Measurements from ENCODE around the gene PTGS2.

PTGS2 gene

GRCh38 chr1:186659890-186660341 is 20.3 kb downstream of the PTGS2 start:
- Histone ChIP-seq H3K4me3 (ENCODE audit: low read depth, low read length) (no peak overlapping the region), H3K4me1 (ENCODE audit: control insufficient read depth, insufficient read depth, low read length) (no peaks in the 10 kb centered on the region), H3K36me3 (ENCODE audit: control insufficient read depth in 2 of 2, insufficient read depth in 1 of 2, low read length in 2 of 2) (no peaks in the 10 kb centered on the region), H3K27ac (ENCODE audit: extremely low read depth, low read depth, low read length) (no peak overlapping the region), H3K9me3 (ENCODE audit: control insufficient read depth, insufficient read depth, low read depth, low read length) (no peaks in the 10 kb centered on the region)
- TF ChIP-seq ZNF629 (tag by site-specific recombination; IDR thresholded peaks at IDR 0.05) (no peak), ZNF426 (tag by site-specific recombination; IDR thresholded peaks at IDR 0.05) (no peak)
- POLR2A ChIA-PET: no interaction called here
- CTCF ChIA-PET: no interaction called here

- POLR2A ChIA-PET: no interaction called here
Measured at GRCh38 chr1:186658999-186659398, 21.2 kb downstream of the PTGS2 start.

GRCh38 chr1:186657481-186657880 is 22.7 kb downstream of the PTGS2 start:
- Histone ChIP-seq H3K4me1 (ENCODE audit: control insufficient read depth, insufficient read depth, low read length) (no peaks in the 10 kb centered on the region), H3K4me3 (ENCODE audit: low read depth, low read length) (no peak overlapping the region), H3K9me3 (ENCODE audit: control insufficient read depth, insufficient read depth, low read depth, low read length) (no peaks in the 10 kb centered on the region), H3K27ac (ENCODE audit: extremely low read depth, low read depth, low read length) (no peak overlapping the region), H3K36me3 (ENCODE audit: control insufficient read depth in 2 of 2, insufficient read depth in 1 of 2, low read length in 2 of 2) (no peaks in the 10 kb centered on the region)
- POLR2A ChIA-PET: no interaction called here
- CTCF ChIA-PET: interaction anchor here (0.8 kb wide), 1 partner anchor 140 kb away, joined by 3 read pairs; no protein-coding TSS in a partner anchor
- TF ChIP-seq ZNF423 (tag by site-specific recombination; IDR thresholded peaks at IDR 0.05) (no peak), REST (tag by site-specific recombination; IDR thresholded peaks at IDR 0.05) (no peak), TCF7L2 (IDR thresholded peaks at IDR 0.05; ENCODE audit: borderline replicate concordance, low read depth, low read length) (no peak), ZNF830 (tag by site-specific recombination; IDR thresholded peaks at IDR 0.05; ENCODE audit: low read depth) (no peak), GLIS1 (tag by site-specific recombination; IDR thresholded peaks at IDR 0.05) (no peak), ZSCAN23 (tag by site-specific recombination; IDR thresholded peaks at IDR 0.05) (no peak), ZNF350 (tag by site-specific recombination; IDR thresholded peaks at IDR 0.05) (no peak), ZNF184 (tag by site-specific recombination; IDR thresholded peaks at IDR 0.05) (no peak), KLF9 (tag by site-specific recombination; IDR thresholded peaks at IDR 0.05; ENCODE audit: low read depth) (no peak), ZXDB (tag by site-specific recombination; IDR thresholded peaks at IDR 0.05) (no peak), KLF1 (tag by site-specific recombination; IDR thresholded peaks at IDR 0.05) (no peak), ZNF175 (tag by site-specific recombination; IDR thresholded peaks at IDR 0.05) (no peak), ZNF660 (tag by site-specific recombination; IDR thresholded peaks at IDR 0.05) (no peak)

More at GRCh38 chr1:186658999-186659398, 21.2 kb downstream of the PTGS2 start:
- H3K9me3 ChIP-seq (ENCODE audit: control insufficient read depth, insufficient read depth, low read depth, low read length): no peaks in the 10 kb centered on the region
- H3K27ac ChIP-seq (ENCODE audit: extremely low read depth, low read depth, low read length): no peak overlapping the region
- no peak overlapping the region for H3K4me3 ChIP-seq (ENCODE audit: low read depth, low read length)
- no peak for TF ChIP-seq ZNF423 (tag by site-specific recombination; IDR thresholded peaks at IDR 0.05)
- no peak for TF ChIP-seq AEBP2 (tag by site-specific recombination; IDR thresholded peaks at IDR 0.05; ENCODE audit: borderline replicate concordance)
- no peak for TF ChIP-seq ZNF626 (tag by site-specific recombination; IDR thresholded peaks at IDR 0.05)
- TF ChIP-seq ZBTB6 (tag by site-specific recombination; IDR thresholded peaks at IDR 0.05): no peak
- TF ChIP-seq ZNF664 (tag by site-specific recombination; IDR thresholded peaks at IDR 0.05): no peak
- no peak for TF ChIP-seq ZNF560 (tag by site-specific recombination; IDR thresholded peaks at IDR 0.05; ENCODE audit: borderline replicate concordance)
- TF ChIP-seq ZNF830 (tag by site-specific recombination; IDR thresholded peaks at IDR 0.05; ENCODE audit: low read depth): no peak
- TF ChIP-seq ZNF624 (tag by site-specific recombination; IDR thresholded peaks at IDR 0.05): no peak
- TF ChIP-seq ZNF324 (tag by site-specific recombination; IDR thresholded peaks at IDR 0.05): no peak
- TF ChIP-seq ZNF768 (tag by site-specific recombination; IDR thresholded peaks at IDR 0.05): no peak
- no peak for TF ChIP-seq PBX3 (CRISPR knock-in tag; IDR thresholded peaks at IDR 0.05)
- TF ChIP-seq KLF10 (tag by site-specific recombination; IDR thresholded peaks at IDR 0.05): no peak
- no peak for TF ChIP-seq GLI2 (tag by site-specific recombination; IDR thresholded peaks at IDR 0.05; ENCODE audit: borderline replicate concordance, low read depth)
- no peaks in the 10 kb centered on the region for H3K4me1 ChIP-seq (ENCODE audit: control insufficient read depth, insufficient read depth, low read length)
- H3K36me3 ChIP-seq (ENCODE audit: control insufficient read depth in 2 of 2, insufficient read depth in 1 of 2, low read length in 2 of 2): no peaks in the 10 kb centered on the region
- CTCF ChIA-PET: interaction anchor here (0.6 kb wide), 1 partner anchor 14 kb away, joined by 3 read pairs; no protein-coding TSS in a partner anchor
